UCSD-AML1 (cell line): ENCODE results near the gene E2F3.

Experiments used
- DNase-seq: peaks from one replicate; lab custom pipeline; 2025; ENCODE audit not compliant: unreplicated experiment; lab: John Stamatoyannopoulos, UW

The E2F3 gene

GRCh38 chr6:20433321-20433720 lies 31.6 kb downstream of the E2F3 start:
- no peak for DNase-seq

- DNase-seq, result no peak
These were observed 32.2 kb downstream of the E2F3 start for GRCh38 chr6:20433929-20434328.

- DNase-seq, result no peak
These were observed 33.1 kb downstream of the E2F3 start for GRCh38 chr6:20434766-20435165.

- no peak for DNase-seq
These were observed 35.0 kb downstream of the E2F3 start for GRCh38 chr6:20436719-20437118.

GRCh38 chr6:20437639-20438038 lies 36.0 kb downstream of the E2F3 start:
- no peak for DNase-seq

GRCh38 chr6:20438462-20439070 lies 36.9 kb downstream of the E2F3 start:
- no peak for DNase-seq

GRCh38 chr6:20439558-20439957 lies 37.9 kb downstream of the E2F3 start:
- DNase-seq, result no peak

- no peak for DNase-seq
These were observed 38.6 kb downstream of the E2F3 start for GRCh38 chr6:20440296-20440695.

- DNase-seq, result no peak
These were observed 39.6 kb downstream of the E2F3 start for GRCh38 chr6:20441236-20441635.

GRCh38 chr6:20441921-20442320 lies 40.2 kb downstream of the E2F3 start:
- no peak for DNase-seq

GRCh38 chr6:20444786-20445271 lies 43.1 kb downstream of the E2F3 start:
- DNase-seq, result peak; percentile 47

GRCh38 chr6:20447157-20447556 lies 45.5 kb downstream of the E2F3 start:
- no peak for DNase-seq

- DNase-seq, result no peak
These were observed 46.0 kb downstream of the E2F3 start for GRCh38 chr6:20447581-20448132.

- no peak for DNase-seq
These were observed 47.1 kb downstream of the E2F3 start for GRCh38 chr6:20448828-20449227.

- no peak for DNase-seq
These were observed 52.6 kb downstream of the E2F3 start for GRCh38 chr6:20454204-20454824.

- DNase-seq, result no peak
These were observed 53.7 kb downstream of the E2F3 start for GRCh38 chr6:20455251-20455940.

GRCh38 chr6:20458027-20458894 lies 56.6 kb downstream of the E2F3 start:
- DNase-seq, result peak; percentile 29

GRCh38 chr6:20459682-20460081 lies 58.0 kb downstream of the E2F3 start:
- no peak for DNase-seq

- no peak for DNase-seq
These were observed 59.9 kb downstream of the E2F3 start for GRCh38 chr6:20461576-20461975.

GRCh38 chr6:20463396-20463795 lies 61.7 kb downstream of the E2F3 start:
- no peak for DNase-seq

GRCh38 chr6:20464041-20464440 lies 62.4 kb downstream of the E2F3 start:
- DNase-seq, result no peak
